M059J (cell line): ENCODE measurements around the gene ZNF543. TPM values are rescaled to one million over a fixed set of nuclear protein-coding genes. Genes with fewer than 3 reads are reported as not detected.
A peak's percentile ranks its signal among the peaks of the same experiment; 100 is the strongest.
"Not testable (repeated sequence)": the region's sequence is repeated elsewhere in the genome, so short reads cannot be mapped to it uniquely, and the experiment has no call there.

Experiments
- DNase-seq: peaks from one replicate; pipeline ENCODE4 v3.0.0-alpha.2; 2012; ENCODE audit warnings: low read depth
- total RNA-seq: library from RNA; depleted of rRNA; stranded (reverse); fragments of >200 nt; shearing (Covaris generic); gene quantifications from 2 replicates; pipeline ENCODE4 v1.2.3, GENCODE V29; 2014

Gene ZNF543
- total RNA-seq, 1 experiment from 2014 or later = 8.4 TPM

DNA sequence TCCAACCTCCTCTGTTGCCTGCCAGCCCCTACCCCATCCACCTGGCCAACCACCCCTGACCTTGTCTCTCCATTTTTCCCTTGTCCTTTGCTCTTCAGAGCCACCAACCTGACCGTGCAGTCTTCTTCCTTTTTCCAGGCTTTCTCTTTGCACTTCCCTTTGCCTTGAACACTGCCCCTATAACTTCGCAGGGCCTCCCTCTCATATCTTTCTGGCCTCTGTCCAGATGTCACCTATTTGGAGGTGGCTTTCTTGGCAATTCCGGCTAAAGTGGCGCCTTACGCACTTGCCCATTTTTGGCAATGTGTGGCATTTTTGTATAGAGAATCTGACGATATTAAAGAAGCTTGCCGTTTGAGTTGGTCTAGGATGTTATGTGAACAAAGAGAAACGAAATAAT is 844 bp downstream of the ZNF543 start:
- no peak for DNase-seq

DNA sequence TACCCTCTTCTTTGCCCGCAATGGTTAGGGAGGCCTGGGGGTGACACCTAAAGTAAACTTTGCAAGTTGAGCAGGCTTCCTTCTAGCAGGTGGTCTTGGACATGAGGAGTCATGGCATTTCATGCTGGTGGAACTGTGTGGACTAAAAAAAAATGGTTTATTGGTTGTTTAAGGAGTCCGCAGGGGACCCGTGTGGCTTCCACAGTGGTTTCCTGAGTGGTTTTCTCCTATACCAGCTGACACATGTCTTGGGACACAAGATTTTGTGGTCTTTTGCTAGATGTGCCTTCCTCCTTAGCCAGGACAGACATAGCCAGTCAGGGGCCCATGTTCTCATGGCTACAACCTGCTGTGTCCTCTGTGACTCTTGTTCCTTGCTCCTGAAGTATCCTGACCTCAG is 1.5 kb downstream of the ZNF543 start:
- no peak for DNase-seq

DNA sequence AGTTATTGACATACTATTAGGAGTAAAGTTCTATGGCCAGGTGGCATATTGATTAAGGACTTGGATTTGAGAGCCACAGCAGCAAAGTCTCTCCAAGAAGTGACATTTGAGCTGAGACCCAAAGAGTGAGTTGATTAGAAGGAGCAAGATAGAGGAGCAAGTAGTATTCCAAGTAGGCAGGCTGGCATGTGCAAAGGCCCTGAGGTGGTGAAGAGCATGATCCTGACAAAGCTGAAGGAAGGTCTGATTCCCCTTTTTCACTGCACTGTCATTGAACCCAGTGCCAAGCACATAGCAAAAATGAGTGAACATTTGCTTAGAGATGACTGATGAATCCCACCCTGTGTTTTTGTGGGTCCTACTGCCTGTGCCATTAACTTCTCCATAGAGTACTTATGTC is 4.7 kb downstream of the ZNF543 start:
- DNase-seq = no peak

DNA sequence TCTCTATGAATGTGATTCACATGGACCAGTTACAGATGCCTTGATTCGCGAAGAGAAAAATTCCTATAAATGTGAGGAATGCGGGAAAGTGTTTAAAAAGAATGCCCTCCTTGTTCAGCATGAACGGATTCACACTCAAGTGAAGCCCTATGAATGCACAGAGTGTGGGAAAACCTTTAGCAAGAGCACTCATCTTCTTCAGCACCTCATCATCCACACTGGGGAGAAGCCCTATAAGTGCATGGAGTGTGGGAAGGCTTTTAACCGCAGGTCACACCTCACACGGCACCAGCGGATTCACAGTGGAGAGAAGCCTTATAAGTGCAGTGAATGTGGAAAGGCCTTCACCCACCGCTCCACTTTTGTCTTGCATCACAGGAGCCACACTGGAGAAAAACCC is 7.7 kb downstream of the ZNF543 start:
- no peak for DNase-seq

DNA sequence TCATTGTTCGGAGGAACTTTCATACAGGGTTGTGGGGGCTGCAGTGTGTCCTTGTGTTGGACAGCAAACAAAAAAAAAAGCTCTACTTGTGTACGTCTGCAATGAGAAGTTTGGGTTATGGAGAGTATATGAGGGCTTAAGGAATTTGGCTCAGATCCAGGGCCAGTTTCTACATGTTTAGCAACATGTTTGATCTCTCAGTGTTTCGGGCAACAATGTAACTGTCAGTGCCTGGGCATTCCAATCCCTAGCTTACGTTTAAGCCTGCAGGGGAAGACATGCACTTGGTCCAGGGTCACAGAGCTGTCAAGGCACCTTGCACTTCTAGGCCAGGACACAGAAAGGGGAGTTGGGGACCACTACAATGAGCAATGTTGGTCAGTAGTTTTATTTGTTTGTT is 13.9 kb downstream of the ZNF543 start:
- DNase-seq = no peak

DNA sequence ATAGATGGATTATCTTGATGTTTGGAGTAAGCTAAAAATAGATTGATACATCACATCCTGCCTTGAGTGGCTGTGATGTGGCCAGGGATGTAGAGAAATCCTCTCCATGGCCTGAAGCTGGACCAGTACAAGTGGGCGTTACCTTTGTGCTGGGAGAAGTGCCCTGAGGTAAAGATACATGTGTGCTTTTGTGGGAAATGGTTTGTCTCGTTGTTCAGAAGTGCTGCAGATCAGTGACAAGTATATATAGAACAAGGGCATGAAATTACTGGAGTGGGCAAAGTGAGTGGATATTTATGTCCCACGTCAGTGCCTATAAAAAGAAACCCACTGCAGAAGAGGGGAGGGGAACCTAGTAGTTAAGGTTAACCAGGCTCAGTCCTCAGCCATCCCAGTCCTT is 18.6 kb downstream of the ZNF543 start:
- peak; percentile 52 for DNase-seq

DNA sequence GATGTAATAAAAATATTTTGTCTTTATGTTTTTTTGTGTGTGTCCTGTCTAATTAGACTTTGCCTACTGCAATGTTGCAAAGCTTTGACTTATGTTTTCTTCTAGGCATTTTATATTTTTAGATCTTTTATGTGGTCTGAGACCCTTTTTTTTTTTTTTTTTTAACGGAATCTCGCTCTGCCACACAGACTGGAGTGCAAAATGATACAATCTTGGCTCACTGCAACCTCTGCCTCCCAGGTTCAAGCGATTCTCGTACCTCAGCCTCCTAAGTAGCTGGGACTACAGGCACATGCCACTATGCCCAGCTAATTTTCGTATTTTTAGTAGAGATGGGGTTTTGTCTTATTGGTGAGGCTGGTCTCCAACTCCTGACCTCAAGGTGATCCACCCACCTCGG is 22.3 kb downstream of the ZNF543 start:
- no peak for DNase-seq

DNA sequence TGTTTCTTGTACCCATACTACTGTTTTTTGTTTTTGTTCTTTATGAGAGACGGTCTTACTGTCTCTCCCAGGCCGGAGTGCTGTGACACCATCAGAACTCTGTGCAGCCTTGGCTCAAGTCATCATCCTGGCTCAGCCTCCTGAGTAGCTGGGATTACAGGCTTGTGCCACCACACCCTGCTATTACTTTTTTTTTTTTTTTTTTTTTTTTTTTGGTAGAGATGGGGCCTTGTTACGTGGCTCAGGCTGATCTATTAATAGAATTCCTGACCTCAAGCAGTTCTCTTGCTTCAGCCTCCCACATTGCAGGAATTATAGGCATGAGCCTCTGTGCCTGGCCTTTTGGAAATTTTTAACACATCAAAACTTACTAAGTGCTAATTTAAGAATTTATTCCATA is 27.9 kb downstream of the ZNF543 start:
- no peak for DNase-seq

DNA sequence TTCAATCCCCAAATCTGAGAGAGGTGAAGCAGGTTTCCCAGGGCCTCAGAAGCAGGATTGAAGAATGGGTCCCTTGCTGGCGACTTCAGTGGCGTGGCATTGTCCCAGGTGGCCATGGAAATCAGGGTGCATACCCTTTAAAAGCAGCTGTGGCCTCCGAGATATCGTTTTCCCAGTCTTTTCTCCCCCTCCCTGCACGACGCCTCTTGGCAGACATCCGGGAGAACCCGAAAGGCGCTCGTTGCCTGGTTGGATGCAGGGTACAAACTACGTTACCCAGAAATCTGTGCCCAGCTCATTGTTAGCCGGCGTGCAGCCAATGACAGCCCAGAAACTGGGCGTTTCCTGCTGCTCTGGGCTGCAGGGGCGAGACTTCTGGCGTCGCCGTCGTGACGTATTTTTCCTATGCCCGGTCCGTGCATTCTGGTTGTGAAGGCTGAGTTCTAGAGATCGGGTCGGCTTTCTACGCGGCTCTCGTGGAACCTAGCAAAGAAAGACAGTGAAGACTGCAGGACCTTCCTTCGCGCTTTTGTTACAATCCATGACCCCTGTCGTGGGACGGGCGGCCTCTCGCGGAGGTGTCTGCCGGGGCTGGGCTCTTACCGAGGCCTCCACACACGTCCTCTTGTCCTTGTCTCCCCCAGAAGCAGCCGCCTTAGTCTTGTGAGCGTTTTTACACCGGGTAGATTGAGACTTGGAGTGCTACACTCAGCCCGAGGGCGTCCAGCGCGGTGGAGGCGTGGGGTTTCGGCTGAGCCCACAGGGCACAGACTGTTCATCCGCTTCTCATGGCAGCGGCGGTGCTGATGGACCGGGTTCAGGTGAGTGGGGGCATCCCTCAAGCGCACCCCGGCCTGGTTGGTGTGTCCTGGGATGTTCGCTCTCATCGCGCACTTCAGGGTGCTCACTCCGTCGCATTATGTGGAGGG is 30.9 kb downstream of the ZNF543 start, which contains the start of gene ZNF304:
Gene ZNF304, plus strand, starts transcription at position 395 of the 929 bp plus-strand sequence. Its CDS starts 394 bp downstream, at position 789.
- peak; percentile 97 for DNase-seq

DNA sequence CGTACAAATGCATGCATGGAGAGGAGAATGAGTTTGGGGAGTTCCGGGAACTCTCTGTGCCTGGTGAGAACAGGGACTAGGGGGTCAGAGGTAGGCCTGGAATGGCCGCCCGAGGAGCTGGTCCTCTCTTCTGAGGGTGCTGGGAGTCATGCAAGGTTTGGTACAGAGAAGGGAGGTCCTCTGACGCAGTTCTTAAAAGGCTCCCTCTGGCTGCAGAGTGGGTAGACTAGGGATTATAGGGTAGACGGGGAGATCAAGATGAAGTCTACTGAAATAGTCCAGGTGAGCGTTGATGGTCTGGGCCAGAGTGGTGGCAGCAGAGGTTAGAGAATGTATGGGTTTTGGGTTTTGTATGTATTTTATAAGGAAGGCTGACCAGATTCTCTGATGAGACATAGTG is 31.6 kb downstream of the ZNF543 start:
- no peak for DNase-seq

DNA sequence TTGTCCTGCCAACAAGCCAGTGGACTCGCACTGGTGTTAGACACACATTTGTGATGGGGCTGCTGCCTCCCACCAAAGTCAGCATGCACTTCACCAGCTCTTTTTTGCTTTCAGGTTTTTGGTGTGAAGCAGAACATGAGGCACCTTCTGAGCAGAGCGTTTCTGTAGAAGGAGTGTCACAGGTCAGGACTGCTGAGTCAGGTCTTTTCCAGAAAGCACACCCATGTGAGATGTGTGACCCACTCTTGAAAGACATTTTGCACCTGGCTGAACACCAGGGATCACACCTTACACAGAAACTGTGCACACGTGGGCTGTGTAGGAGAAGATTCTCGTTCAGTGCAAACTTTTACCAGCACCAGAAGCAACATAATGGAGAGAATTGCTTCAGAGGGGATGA is 35.6 kb downstream of the ZNF543 start:
- DNase-seq = no peak

DNA sequence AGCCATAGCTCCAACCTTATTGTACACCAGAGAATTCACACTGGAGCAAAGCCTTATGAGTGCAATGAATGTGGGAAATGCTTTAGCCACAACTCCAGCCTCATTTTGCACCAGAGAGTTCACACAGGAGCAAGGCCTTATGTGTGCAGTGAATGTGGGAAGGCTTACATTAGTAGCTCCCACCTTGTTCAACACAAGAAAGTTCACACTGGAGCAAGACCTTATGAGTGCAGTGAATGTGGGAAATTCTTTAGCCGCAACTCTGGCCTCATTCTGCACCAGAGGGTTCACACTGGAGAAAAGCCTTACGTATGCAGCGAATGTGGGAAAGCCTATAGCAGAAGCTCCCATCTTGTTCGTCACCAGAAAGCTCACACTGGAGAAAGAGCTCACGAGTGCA is 37.1 kb downstream of the ZNF543 start:
- no peak for DNase-seq

DNA sequence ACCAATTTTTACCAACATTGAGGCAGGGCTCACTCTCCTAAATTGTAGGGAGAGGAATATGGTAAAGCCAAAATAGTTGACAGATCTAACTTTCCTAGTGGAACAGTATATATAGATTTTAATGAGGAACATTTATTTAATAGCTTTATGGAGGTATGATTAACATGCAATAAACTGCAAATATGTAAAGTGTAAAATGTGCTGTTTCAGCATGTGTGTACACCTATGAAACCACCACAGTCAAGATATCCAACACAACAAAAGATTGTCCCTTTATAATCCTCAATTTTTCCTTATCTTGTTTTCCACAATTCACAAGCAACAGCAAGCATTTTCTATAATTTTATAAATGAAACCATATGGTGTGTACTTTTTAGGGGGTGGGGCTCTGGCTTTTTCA is 39.0 kb downstream of the ZNF543 start:
- no peak for DNase-seq

DNA sequence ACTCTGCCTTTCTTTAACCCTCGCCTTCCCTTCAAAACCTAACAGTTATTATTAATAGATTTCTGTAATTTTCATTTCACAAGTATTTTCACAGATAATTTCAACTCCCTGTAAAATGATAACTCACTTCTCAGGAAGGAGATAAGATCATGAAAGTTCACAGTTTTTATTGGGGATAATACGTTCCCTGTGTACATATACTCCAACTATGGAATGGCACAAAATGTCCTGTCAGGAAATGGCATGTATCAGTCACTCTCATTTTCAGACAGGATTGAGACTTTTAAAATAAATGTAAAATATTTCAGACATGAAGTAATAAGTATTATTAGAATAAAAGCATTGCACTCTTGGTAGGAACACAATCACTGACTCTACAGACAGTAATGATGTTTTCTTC is 42.1 kb downstream of the ZNF543 start:
- no peak for DNase-seq

DNA sequence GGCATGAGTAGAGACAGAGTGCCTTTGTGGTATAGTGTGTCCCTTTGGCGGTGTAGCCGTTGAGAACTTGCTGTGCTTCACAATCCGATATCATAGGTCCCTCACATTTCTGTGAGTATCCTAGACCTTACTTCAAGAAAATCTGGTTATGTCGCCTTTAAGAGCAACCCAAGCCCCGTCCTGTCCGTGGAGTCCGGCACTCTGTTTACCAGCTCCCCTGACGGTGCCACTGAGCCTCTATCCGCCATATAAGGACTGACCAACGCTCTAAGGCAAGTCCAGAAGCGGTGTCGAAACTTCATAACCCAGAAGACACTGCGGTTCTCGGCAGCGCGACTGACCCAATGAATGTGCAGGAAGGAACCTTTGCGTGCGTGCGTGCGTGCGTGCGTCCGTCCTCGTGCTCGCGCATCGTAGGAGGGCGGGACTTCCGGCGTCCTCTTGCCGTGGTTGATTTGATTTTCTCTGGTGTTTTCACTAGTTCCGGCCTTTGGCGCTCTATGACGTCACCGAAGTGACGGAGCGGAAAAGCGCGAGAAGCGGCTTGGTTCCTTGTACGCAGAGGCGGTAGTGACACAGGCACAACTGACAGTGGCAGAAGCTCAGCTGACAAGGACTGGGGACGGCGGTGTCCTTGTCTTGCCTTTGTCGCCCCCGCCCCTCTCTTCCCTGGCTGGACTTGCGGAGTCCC is 42.9 kb downstream of the ZNF543 start, which contains the start of the genes TRAPPC2B and ZNF547:
Gene TRAPPC2B, plus strand, starts transcription at position 555 of the 691 bp plus-strand sequence. CDS start 1,283 bp downstream, outside the sequence.
Gene ZNF547, plus strand, starts transcription at position 555 of the 691 bp plus-strand sequence. CDS start 5,005 bp downstream, outside the sequence.
- peak; percentile 99 for DNase-seq

DNA sequence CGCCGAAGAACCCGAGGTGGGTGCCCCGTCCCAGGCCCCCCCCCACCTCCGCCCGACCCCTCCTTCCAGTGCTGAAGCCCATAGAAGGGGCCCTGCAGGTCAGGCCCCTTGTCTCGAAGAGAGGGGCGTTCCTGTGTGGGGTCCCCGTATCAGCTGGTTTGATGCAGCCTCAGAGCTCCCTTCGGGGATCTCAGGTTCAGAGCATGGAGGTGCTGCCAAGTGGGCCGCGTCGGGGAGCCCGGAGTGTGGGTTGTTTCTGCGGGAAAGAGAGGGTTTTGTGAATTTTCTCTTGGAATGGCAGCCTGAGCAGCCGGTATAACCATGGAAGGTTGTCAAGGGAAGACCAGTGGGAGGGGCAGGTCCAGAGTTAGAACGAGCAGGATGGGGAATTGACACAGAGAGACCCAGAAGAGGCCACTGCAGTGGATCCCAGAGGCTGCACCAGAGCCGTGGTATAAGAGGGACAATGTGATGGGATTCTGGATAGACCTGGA is 43.5 kb downstream of the ZNF543 start:
- DNase-seq = peak; percentile 25

DNA sequence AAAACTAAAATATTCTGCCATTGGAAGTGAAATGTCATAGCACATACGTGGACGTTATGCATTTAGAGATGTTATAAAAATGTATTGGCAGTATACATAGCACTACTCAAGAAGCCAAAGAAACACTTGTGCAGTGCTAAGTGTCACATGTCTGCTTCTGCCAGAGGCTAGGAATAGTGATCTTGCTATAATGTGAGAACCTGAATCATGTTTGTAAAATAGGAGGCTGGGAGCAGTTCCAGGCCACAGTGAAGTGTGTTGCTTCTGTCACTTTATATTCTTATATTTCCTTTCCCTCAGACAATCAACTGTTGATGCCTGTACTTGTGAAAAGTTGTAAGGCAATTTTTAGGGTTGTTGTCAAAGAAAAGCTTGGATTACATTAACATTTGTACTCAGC is 46.5 kb downstream of the ZNF543 start:
- no peak for DNase-seq

DNA sequence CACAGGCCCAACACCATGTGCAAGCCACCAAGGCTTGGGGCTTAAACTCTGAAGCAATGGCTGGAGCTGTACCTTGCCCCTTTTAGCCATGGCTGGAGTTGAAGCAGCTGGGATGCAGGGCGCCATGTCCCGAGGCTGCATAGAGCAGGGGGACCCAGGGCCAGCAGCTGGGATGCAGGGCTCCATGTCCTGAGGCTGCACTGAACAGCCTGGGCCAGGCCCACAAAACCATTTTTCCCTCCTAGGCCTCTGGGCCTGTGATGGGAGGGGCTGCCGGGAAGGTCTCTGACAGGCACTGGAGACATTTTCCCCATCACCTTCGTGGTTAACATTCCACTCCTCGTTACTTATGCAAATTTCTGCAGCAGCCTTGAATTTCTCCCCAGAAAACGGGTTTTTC is 53.9 kb downstream of the ZNF543 start:
- no peak for DNase-seq

DNA sequence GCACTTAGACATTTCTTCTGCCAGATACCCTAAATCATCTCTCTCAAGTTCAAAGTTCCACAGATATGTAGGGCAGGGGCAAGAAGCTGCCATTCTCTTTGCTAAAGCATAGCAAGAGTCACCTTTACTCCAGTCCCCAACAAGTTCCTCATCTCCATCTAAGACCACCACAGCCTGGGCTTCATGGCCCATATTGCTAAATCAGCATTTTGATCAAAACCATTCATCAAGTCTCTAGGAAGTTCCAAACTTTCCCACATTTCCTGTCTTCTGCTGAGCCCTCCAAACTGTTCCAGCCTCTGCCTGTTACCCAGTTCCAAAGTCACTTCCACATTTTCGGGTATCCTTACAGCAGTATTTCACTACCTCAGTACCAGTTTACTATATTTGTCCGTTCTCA is 54.4 kb downstream of the ZNF543 start:
- DNase-seq = not testable (repeated sequence)

DNA sequence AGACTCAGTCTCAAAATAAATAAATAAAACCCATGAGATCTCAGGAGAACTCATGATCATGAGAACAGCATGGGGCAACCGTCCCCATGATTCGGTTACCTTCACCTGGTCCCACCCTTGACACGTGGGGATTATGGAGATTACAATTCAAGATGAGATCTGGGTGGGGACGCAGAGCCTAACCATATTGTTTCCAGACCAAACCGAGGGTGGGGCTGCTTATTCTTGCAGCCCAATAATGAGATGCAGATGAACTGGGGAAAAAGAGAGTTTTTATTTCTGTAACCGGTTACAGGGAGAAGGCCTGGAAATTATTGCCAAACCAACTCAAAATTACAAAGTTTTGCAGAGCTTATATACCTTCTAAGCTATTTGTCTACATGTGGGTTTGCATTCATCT is 55.9 kb downstream of the ZNF543 start:
- DNase-seq = no peak

DNA sequence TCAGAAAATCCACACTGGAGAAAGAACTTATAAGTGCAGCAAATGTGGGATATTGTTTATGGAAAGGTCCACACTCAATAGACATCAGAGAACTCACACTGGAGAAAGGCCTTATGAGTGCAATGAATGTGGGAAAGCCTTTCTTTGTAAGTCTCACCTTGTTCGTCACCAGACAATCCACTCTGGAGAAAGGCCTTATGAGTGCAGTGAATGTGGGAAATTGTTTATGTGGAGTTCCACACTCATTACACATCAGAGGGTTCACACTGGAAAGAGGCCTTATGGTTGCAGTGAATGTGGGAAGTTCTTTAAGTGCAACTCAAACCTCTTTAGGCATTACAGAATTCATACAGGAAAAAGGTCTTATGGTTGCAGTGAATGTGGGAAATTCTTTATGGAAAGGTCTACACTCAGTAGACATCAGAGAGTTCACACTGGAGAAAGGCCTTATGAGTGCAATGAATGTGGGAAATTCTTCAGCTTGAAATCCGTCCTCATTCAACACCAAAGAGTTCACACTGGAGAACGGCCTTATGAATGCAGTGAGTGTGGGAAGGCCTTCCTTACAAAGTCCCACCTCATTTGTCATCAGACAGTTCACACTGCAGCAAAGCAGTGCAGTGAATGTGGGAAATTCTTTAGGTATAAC is 57.4 kb downstream of the ZNF543 start:
- DNase-seq = no peak
